Skeletal muscle tissue (tissue), 4 donors: ENCODE measurements around the gene KLC1. TPM values are rescaled to one million over a fixed set of nuclear protein-coding genes. Genes with fewer than 3 reads are reported as not detected.
A peak's percentile ranks its signal among the peaks of the same experiment; 100 is the strongest.

Experiments
- H3K27ac ChIP-seq: one replicate; pipeline ENCODE4 v1.7.0; 2013; ENCODE audit warnings: mild to moderate bottlenecking, low read depth, low read length, inconsistent platforms
- H3K27me3 ChIP-seq, 3 donors: one replicate each; pipeline ENCODE4 v1.7.0; 2013; ENCODE audit warnings: low read length in 3 of 3; ENCODE audit not compliant: control insufficient read depth in 3 of 3, insufficient read depth in 3 of 3
- H3K36me3 ChIP-seq, 3 donors: one replicate each; pipeline ENCODE4 v1.7.0; 2013; ENCODE audit warnings: low read length in 3 of 3; ENCODE audit not compliant: control insufficient read depth in 3 of 3, insufficient read depth in 3 of 3
- H3K4me1 ChIP-seq, 3 donors: one replicate each; pipeline ENCODE4 v1.7.0; 2013; ENCODE audit warnings: low read length in 3 of 3, mild to moderate bottlenecking in 3 of 3; ENCODE audit not compliant: control insufficient read depth in 3 of 3, insufficient read depth in 3 of 3
- H3K4me3 ChIP-seq, 3 donors: one replicate each; pipeline ENCODE4 v1.7.0; 2013; ENCODE audit warnings: low read length in 3 of 3
- H3K9ac ChIP-seq, 3 donors: one replicate each; pipeline ENCODE4 v1.7.0; 2013; ENCODE audit warnings: low read length in 3 of 3, mild to moderate bottlenecking in 3 of 3, moderate library complexity in 2 of 3, low read depth in 1 of 3
- H3K9me3 ChIP-seq, 3 donors: one replicate each; pipeline ENCODE4 v1.7.0; 2013; ENCODE audit warnings: low read length in 3 of 3; ENCODE audit not compliant: control insufficient read depth in 3 of 3
- total RNA-seq: library from RNA; depleted of rRNA; stranded (reverse); fragments of >200 nt; gene quantifications from one replicate; pipeline ENCODE4 v1.2.3, GENCODE V29; 2014
- donor health status: Osteomylitis.

Gene KLC1
- total RNA-seq, 1 donor from 2014 or later, result 103 TPM

DNA sequence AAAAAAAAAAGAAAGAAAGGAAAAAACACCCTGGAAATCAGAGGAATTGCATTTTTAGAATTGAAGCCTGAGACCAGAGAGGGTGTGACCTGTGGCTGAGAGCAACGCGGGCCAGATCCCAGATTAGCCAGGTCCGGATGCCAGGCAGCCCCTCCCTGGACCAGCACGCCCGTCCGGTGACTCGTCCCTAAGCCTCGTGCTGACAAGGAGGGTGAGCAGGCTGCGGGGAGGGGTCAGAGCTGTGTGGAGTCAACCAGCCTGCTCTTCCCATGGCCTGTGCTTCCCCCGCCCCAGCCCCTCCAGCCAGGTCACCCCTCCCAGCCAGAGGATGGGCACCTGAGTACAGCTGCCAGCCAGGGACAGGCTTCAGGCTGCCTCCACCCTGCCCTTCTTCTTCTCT, 4.2 kb upstream of the KLC1 start:
- Histone ChIP-seq H3K4me3 (no peak overlapping the region), H3K9ac (peak overlapping the region in 2 of 3 donors; percentile 8 to 23)

DNA sequence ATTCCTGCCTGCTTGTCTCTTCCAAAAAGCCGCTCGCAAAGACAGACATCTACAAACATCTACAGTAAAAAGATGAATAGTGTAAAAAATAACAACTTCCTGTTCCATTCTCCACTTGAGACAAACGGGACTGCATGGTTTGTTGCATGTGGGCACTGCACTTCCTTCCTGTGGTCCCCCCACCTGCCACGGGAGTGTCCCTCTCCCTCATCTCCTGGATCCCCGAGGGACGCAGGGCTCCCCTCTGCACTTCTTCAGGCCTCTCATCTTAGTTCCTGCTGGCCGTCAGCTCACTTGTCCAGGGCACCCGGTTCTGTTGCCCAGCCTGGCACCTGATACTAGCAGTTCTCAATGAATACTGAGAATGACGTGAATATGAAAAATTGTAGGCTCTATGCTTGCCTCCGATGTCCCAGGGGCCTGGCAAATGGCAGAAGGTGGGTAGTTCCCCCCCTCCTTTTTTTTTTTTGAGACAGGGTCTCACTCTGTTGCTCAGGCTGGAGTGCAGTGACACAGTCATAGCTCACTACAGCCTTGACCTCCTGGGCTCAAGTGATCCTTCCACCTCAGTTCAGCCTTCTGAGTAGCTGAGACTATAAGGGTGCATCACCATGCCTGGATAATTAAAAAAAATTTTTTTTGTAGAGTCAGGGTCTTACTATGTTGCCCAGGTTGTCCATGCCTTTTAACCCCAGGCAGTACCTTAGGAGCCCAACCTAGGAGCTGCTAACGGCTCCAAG, 3.5 kb upstream of the KLC1 start:
- Histone ChIP-seq H3K27me3 (no peaks in the 10 kb centered on the region), H3K4me3 (no peak overlapping the region), H3K4me1 (peaks cover 26 to 30% (median 28%) of the 10 kb centered on the region in 3 donors), H3K9me3 (no peaks in the 10 kb centered on the region), H3K36me3 (no peaks in the 10 kb centered on the region), H3K27ac (peak overlapping the region; percentile 25), H3K9ac (peak overlapping the region in 1 of 3 donors; percentile 23)

More for the DNA sequence above, 4.2 kb upstream of the KLC1 start:
- peaks cover 19 to 29% (median 26%) of the 10 kb centered on the region in 3 donors for H3K4me1 ChIP-seq
- H3K36me3 ChIP-seq, result no peaks in the 10 kb centered on the region
- H3K9me3 ChIP-seq, result no peaks in the 10 kb centered on the region
- H3K27me3 ChIP-seq, result no peaks in the 10 kb centered on the region
- H3K27ac ChIP-seq, result peak overlapping the region; percentile 25

DNA sequence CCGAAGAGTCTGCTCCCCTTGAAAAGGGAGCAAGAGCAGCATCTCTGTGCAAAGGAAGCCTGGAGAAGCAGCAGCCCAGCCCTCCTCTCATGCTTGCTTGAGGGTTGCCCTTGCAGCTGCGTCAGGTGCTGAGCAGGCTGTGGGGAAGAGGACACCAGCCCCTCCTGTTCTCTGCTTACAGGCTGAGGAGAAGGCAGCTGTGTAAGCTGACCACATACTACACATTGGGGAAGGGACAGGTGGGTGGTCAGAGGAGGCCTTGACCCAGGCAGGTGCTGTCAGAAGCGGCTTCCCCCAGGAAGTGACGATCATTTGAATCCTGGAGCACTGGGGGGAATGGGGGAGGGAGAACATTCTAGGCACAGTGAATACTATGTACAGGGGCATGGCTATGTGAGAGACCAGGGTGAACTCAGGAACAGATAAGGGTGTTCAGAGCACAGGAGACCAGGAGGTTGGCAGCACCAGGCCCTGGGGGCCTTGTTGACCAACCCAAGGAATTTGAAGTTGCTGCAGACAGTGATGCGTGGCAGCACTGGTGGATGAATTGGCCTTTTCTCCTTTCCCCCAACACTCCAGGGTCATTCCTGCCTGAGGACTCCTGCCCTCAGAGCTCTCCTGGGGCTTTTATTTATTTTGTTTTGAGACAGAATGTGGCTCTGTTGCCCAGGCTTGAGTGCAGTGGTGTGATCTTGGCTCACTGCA, 2.7 kb upstream of the KLC1 start:
- Histone ChIP-seq H3K4me1 (peaks cover 29 to 36% (median 32%) of the 10 kb centered on the region in 3 donors), H3K27me3 (no peaks in the 10 kb centered on the region)

DNA sequence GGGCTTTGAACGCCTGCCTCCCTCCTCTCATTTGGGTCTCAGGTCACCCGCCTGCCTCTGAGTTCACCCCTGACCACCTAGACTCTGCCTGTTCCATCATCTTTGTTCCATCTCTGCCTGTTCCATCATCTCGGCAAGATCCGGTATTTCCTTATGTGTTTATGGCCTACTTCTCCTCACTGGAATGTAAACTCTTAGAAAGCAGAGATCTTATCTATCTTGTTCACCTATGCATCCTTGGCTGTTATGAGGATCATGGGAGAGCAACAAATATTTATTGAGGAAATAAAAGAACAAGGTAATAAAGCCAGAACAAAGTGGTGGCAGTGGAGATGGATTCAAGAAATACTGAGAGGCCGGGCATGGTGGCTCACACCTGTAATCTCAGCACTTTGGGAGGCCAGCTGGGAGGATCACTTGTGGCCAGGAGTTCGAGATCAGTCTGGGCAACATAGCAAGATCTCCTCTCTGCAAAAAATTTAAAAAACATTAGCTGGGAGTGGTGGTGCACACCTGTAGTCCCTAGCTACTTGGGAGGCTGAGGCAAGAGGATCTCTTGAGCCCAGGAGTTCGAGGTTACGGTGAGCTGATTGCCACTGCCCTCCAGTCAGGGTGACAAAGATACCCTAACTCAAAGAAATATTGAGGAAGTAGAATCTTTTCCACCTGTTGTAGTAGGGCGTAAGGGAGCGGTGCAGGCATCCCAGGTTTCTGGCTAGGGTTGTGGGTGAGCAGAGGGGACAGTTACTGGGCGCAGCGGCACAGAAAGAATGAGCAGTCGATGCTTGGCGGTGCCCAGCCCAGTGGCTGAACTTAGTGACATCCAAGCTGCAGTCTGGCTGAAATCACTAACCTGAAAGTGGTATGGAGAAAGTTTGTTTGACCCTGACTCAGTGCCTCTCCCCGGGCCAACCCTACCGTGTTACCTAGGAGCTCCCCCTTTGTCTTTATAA, 1.7 kb upstream of the KLC1 start:
- H3K4me3 ChIP-seq, result peak overlapping the region in 2 of 3 donors; percentile 29 to 89
- peaks cover 29 to 37% (median 36%) of the 10 kb centered on the region in 3 donors for H3K4me1 ChIP-seq
- H3K9ac ChIP-seq, result peak overlapping the region; percentile 93 to 96 (median 95)

More for the DNA sequence above, 2.7 kb upstream of the KLC1 start:
- no peak overlapping the region for H3K27ac ChIP-seq
- no peak overlapping the region for H3K9ac ChIP-seq
- H3K9me3 ChIP-seq, result no peaks in the 10 kb centered on the region
- H3K4me3 ChIP-seq, result no peak overlapping the region
- no peaks in the 10 kb centered on the region for H3K36me3 ChIP-seq

DNA sequence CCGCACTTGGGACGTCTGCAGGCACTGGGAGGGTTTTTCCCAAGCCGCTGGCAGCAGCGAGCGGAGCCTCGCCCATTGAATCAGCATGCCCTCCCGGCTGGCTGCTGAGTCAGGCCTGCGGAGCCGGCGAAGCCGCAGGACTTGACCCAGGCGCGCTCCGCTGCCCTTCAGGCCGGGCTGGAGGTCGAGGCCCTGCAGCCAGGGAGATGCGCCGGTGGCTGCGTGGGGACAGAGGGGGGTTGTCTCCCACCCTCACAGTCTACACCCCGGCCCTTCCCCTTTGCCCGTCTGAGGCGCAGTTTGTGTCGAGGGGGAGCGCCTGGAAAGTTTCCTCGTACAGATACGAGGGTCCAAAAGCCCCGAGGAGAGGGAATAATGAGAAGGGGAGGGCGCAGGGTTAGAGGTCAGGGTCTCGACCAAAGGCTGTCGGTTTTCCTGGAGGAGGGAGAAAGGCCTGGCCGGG, 759 bp upstream of the KLC1 start:
- H3K36me3 ChIP-seq, result peaks cover 0 to 3% (median 0%) of the 10 kb centered on the region in 3 donors
- no peaks in the 10 kb centered on the region for H3K9me3 ChIP-seq
- peak overlapping the region; percentile 99 for H3K27ac ChIP-seq
- peak overlapping the region; percentile 93 to 96 (median 95) for H3K9ac ChIP-seq
- H3K27me3 ChIP-seq, result no peaks in the 10 kb centered on the region
- peaks cover 33 to 39% (median 37%) of the 10 kb centered on the region in 3 donors for H3K4me1 ChIP-seq
- H3K4me3 ChIP-seq, result peak overlapping the region; percentile 78 to 89 (median 89)

More for the DNA sequence above, 1.7 kb upstream of the KLC1 start:
- Histone ChIP-seq H3K27me3 (no peaks in the 10 kb centered on the region), H3K36me3 (peaks cover 0 to 3% (median 0%) of the 10 kb centered on the region in 3 donors), H3K27ac (peak overlapping the region; percentile 99), H3K9me3 (no peaks in the 10 kb centered on the region)

DNA sequence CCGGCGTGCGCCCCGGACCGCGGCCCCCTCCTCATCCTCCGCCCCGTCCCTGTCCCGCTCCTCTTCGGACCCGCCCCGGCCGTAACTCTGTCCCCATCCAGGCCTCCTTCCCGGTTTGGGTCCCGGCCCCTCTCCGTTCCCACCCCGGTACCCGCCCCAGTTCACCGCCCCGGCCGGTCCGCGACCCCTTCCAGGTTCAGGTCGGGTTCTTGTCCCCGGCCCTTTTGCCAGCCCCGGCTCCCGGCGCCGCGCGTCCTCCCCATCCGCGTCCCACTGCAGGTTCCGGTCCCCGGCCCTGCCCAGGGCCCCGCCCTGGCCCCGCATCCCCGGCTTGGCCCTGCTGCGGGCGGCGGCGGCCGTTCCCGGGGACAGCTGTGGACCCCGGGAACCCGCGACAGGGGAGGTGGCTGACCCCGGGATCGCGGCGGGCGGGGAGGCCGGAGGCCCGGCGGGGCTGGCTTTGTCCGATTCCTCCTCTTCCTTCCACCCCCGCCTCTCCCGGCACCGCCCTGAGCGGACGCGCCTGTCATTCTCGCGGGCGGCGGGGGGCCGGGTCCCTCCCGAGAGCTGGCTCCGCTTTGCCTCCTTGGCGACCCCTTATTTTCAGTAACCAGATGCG, 601 bp downstream of the KLC1 start:
- peak overlapping the region; percentile 99 for H3K27ac ChIP-seq
- no peaks in the 10 kb centered on the region for H3K9me3 ChIP-seq
- H3K36me3 ChIP-seq, result peaks cover 0 to 3% (median 0%) of the 10 kb centered on the region in 3 donors
- no peaks in the 10 kb centered on the region for H3K27me3 ChIP-seq
- H3K4me3 ChIP-seq, result peak overlapping the region; percentile 86 to 89 (median 89)
- H3K4me1 ChIP-seq, result peaks cover 30 to 35% (median 33%) of the 10 kb centered on the region in 3 donors
- peak overlapping the region; percentile 93 to 96 (median 95) for H3K9ac ChIP-seq

- Histone ChIP-seq H3K4me1 (peaks cover 30 to 36% (median 33%) of the 10 kb centered on the region in 3 donors), H3K9ac (peak overlapping the region; percentile 93 to 96 (median 95)), H3K4me3 (peak overlapping the region; percentile 86 to 89 (median 89)), H3K36me3 (peaks cover 0 to 3% (median 0%) of the 10 kb centered on the region in 3 donors), H3K9me3 (no peaks in the 10 kb centered on the region), H3K27ac (peak overlapping the region; percentile 99), H3K27me3 (no peaks in the 10 kb centered on the region)
Observed at GRCh38 chr14:103630364-103631108, 1.5 kb downstream of the KLC1 start.

DNA sequence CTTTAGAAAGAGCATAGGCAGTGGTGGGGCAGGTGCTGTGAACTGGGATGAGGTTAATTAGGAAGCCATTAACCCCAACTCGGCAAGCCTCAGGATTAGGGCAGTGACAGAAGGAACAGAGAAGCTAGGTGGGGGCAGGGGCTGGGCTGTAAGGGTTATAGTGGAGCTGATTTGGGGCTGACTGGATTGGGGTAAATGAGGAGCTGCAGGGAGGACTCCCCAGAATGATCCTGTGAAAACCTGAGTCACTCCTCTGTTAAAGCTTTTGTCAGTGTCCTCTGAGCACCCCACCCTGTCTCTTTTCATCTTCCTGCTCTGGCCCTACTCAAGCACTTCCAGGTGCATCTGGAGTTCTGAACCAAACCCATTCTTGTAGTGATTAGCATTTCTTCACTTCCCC, 4.4 kb downstream of the KLC1 start:
- peaks cover 32 to 39% (median 33%) of the 10 kb centered on the region in 3 donors for H3K4me1 ChIP-seq
- H3K36me3 ChIP-seq, result peaks cover 0 to 3% (median 0%) of the 10 kb centered on the region in 3 donors
- no peak overlapping the region for H3K27ac ChIP-seq
- H3K27me3 ChIP-seq, result no peaks in the 10 kb centered on the region
- H3K9ac ChIP-seq, result no peak overlapping the region
- H3K4me3 ChIP-seq, result no peak overlapping the region
- no peaks in the 10 kb centered on the region for H3K9me3 ChIP-seq
